T-helper 1 cell (primary cell): ENCODE measurements around the gene NATD1.

ENCODE experiments used
- DNase-seq, 5 donors: peaks; one replicate each; pipeline ENCODE4 v3.0.0-alpha.2; 2012 to 2020

The NATD1 gene

GRCh38 chr17:21289902-21290571 is 36.8 kb upstream of the NATD1 start:
- DNase-seq: no peak

DNA sequence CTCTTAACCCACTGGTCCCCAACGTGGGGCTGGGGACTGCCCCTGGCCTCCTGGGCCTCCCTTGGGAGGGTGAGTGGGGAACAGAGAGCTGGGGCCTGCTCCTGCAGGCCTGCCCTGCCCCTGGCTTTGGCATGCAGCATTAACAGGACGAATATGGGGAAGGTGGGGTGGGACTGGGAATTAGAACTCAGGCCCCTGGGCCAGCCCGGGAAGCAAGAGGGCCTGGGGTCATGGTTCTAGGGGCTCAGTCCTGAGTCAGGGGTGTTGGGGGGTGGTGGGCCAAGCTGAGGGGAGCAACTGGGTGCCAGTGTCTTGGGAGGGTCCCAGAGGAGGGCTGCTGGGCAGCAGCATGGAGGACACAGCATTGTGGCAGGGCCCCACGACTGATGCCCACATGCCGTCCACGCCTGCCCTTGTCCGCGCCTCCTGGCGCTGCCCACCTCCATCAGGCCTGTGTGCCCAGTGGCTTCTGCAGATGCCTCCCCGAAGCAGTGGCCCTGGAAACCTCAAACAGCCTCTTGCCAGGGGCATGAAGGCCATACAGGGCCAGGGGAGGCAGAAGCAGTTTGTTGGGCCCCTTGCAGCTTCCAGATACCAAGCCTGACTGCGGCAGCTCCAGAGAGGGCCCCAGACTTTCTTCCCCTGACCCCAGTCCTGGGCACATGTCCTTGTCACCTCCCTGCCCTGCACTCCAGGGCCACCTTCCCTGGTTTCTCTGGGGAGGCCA is 36.1 kb upstream of the NATD1 start:
- DNase-seq: no peak

GRCh38 chr17:21288571-21289017 is 35.4 kb upstream of the NATD1 start:
- DNase-seq: peak in 1 of 5 donors; percentile 58

- peak; percentile 91 to 97 (median 93) for DNase-seq
Observed at GRCh38 chr17:21287703-21288449, 34.7 kb upstream of the NATD1 start.

GRCh38 chr17:21286909-21287702 is 33.9 kb upstream of the NATD1 start:
- peak in 1 of 5 donors; percentile 34 for DNase-seq

DNA sequence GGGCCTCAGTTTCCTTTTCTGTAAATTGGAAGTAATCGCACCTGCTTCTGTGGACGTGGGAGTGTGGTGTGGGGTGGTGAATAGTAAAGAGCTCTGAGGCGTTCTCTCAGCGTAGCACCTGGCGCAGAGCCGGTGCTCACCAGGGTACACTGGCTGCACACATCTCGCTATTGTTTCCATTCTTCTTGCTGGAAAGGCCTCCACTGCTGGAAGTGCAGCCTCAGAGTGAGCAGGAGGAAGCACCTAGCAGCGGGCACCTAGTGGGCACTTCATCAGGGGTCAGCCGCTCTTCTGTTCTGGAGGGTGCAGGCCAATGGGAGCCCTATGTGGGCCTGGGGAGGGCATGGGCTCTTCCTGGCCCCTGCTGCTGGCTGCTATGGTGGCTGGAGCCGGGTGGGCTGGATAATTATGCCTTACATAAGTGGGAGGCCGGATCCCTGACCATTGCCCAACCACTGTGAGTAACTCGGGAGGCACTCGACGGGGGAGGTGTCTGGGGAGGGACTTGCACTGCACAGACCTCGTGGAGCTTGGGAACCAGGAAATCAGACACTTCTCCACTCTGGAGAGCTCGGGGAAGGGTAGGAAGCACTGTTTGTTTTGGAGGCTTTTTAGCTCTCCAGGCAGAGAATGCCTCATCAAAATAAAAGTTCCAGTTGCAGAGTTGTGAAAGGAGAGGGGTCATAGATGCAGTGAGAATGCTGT is 33.0 kb upstream of the NATD1 start:
- no peak for DNase-seq

GRCh38 chr17:21285164-21286065 is 32.2 kb upstream of the NATD1 start:
- no peak for DNase-seq

GRCh38 chr17:21284319-21285163 is 31.3 kb upstream of the NATD1 start, which contains the start of gene MAP2K3:
MAP2K3 (plus strand) TSS chr17:21284711; CDS start chr17:21284921, 210 bp downstream.
- peak; percentile 90 to 98 (median 93) for DNase-seq

GRCh38 chr17:21283482-21284318 is 30.5 kb upstream of the NATD1 start:
- no peak for DNase-seq

- DNase-seq: no peak
Observed at GRCh38 chr17:21282850-21283249, 29.6 kb upstream of the NATD1 start.

DNA sequence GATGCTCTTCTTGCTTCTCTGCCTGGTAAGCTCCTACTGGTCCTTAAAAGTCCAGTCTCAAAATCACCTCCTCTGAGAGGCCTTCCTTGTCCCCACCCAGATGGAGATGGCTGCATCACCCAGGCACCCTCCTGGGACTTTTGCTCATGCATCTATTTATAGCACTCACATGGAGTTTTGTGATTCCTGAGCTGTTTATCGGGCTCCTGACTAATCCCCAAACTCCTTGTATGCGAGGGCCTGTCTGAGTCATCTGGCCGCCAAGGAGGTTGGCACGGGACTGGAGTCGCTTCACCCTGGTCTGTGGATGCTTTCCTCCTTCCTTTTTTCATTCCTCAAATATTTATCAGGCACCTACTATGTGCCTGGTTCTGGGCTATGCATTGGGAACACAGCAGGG is 29.0 kb upstream of the NATD1 start:
- DNase-seq: no peak

GRCh38 chr17:21280081-21280518 is 26.9 kb upstream of the NATD1 start:
- peak; percentile 70 to 85 (median 82) for DNase-seq

DNA sequence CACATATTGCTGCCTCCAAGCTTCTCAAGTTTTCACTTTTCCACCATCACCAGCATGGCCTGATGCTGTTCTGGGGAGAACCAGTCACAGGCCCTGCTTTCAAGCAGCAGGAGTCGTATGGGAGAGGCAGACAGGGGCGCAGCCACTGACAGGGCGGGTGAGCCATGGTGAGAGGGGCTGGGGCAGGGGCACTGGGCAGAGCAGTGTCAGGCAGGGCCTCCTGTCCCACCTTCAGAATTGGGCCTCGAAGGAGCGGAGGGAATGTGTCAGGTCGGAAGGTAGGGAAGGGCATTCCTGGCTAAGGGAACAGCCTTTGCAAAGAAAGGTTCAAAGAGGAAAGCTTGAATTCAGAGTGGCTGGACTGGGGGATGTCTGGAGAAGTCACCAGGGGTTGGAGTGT is 26.4 kb upstream of the NATD1 start:
- DNase-seq: no peak

DNA sequence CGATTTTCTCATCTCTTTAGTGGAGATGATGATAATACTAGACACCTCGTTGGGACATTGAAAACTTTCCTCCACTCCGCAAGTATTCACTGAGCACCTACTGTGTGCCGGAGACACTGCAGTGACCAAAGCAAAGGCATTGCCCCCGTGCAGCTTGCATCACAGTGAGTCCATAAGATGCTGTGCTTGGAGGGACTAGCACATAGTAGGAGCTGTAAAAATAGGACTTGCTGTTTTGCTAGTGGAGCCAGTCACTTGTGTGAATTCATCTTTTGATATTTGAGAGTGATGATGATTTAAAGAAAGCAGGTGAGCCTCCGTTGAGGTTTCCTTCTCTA is 26.0 kb upstream of the NATD1 start:
- DNase-seq: no peak

DNA sequence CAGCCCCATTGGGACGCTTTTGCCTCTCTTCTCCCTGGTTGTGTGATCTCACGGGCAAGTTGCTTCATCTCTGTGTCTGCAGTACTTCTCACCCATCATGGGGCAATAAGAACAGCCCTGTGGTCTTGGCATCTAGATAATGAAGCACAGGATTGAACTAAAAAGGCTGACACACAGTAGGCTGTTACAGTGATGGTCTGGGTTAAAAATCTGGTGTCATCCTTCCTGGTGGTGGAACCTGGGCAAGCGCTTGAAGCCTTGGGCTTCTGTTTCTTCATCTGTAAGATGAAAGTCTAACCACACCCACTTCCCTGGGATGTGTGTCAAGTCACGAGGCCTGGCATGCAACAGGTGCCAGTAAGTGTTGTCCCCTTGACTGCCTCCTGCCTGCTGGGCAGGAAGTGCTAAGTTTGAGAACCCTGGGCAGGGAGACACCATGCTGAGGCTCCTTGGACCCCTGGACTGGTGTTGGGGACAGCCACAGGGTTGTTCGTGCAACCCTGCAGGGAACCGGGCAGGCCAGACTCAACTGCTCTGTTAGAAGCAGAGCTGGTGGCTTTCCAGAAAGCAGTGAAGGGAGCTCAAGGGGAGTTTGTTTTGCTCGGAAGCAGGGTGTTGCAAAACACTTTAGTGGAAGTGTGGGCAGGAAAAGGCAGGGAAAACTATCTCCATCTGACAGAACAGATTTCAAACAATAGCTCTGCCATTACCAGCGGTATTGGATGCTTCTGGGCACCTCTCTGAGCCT is 25.4 kb upstream of the NATD1 start:
- DNase-seq: peak in 4 of 5 donors; percentile 24 to 88 (median 44)

DNA sequence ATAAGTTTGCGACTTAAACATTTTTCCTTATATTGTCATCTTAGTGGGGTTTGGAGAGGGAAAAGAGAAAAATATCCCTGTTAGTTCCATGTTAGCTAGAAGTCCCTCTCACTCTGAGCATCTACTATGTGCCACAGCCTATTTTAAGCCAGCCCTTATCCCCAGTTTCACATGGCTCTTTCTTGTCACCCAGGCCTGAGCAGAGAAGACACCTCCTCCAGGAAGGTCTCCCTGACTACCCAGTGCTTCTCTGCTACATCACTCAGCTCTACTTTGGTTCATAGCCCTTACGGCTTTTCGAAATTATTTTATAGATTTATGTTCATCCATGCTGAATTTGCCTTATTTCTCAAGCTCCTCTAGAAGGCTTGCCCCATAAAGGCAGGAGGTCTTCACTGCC is 24.1 kb upstream of the NATD1 start:
- no peak for DNase-seq

GRCh38 chr17:21276264-21276588 is 23.0 kb upstream of the NATD1 start:
- no peak for DNase-seq

DNA sequence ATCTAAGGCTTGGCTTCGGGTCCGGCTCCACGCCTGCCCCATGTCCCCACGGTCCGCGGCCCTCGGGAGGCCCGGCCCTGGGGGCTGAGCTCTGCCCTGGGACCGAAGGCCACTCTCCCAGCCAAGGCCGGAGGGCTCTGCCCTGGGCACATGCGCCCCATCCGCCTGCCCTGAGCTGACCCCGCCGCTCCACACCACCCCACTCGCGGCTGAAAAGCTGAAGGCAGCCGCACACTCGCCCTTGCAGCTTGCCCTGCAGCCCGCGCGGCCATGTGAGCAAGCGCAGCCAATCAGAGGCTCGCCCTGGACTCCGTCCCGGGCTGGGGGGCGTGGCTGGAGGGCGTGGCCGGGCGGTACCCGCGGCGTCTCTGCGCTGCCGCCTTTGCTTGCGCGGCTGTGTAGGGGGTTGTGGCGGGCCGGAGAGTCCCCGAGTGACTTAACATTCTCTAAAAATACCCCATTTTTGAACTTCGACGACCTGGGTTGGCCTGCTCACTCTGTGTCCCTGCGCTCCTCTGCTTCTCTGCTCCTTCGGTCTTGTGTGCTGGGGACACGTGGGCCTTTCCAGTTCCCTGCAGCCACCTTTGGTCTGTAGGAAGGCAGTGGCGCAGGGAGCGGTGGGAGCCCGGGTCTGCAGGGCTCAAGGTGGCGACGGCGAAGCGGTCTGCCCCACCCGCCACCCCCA is 22.5 kb upstream of the NATD1 start:
- peak; percentile 89 to 91 (median 90) for DNase-seq
